ENCODE measurements around the gene PIGU. TPM values are rescaled to one million over a fixed set of nuclear protein-coding genes. Genes with fewer than 3 reads are reported as not detected.

The PIGU gene
- polyA plus RNA-seq, 1 of the 3 experiments (the other 2 are of a cell fraction) = 40.3 TPM

DNA sequence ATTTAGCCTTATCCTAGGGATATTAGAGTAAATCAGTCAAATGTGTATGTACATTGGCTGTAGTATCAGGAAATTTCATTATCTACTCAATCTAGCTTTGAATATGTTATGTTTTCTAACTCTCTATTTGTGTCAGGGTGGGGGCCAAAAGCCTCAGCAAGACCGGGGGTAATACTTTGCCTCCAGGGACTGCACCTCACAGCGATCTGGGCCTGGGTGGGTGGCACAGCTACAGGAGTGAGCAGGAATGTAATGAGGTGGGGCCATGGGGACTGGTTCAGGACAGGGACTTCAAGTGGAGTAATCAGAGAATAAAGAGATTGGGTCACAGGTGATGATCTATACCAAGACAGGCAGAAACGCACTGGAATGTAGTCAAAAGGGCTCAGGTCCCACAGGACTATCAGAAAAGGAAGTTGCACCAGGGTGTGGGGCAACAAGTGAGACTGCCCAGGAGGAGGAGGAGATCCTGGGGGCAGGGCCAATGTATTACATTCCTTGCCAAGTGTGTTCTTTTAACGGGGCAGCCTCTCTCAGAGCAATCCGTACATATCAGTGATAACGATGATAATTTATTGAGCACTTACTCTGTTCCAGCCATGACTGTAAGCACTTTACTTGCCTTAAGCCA is 54.0 kb downstream of the PIGU start:
- TF ChIP-seq, protein P1, sequence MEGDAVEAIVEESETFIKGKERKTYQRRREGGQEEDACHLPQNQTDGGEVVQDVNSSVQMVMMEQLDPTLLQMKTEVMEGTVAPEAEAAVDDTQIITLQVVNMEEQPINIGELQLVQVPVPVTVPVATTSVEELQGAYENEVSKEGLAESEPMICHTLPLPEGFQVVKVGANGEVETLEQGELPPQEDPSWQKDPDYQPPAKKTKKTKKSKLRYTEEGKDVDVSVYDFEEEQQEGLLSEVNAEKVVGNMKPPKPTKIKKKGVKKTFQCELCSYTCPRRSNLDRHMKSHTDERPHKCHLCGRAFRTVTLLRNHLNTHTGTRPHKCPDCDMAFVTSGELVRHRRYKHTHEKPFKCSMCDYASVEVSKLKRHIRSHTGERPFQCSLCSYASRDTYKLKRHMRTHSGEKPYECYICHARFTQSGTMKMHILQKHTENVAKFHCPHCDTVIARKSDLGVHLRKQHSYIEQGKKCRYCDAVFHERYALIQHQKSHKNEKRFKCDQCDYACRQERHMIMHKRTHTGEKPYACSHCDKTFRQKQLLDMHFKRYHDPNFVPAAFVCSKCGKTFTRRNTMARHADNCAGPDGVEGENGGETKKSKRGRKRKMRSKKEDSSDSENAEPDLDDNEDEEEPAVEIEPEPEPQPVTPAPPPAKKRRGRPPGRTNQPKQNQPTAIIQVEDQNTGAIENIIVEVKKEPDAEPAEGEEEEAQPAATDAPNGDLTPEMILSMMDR (IDR thresholded peaks at IDR 0.05) = no peak
- no peak for TF ChIP-seq IRF3 (IDR thresholded peaks at IDR 0.05; ENCODE audit: low read depth, low read length)
- TF ChIP-seq FOSL2 (IDR thresholded peaks at IDR 0.05; ENCODE audit: borderline replicate concordance, low read depth) = no peak
- TF ChIP-seq, protein P2, sequence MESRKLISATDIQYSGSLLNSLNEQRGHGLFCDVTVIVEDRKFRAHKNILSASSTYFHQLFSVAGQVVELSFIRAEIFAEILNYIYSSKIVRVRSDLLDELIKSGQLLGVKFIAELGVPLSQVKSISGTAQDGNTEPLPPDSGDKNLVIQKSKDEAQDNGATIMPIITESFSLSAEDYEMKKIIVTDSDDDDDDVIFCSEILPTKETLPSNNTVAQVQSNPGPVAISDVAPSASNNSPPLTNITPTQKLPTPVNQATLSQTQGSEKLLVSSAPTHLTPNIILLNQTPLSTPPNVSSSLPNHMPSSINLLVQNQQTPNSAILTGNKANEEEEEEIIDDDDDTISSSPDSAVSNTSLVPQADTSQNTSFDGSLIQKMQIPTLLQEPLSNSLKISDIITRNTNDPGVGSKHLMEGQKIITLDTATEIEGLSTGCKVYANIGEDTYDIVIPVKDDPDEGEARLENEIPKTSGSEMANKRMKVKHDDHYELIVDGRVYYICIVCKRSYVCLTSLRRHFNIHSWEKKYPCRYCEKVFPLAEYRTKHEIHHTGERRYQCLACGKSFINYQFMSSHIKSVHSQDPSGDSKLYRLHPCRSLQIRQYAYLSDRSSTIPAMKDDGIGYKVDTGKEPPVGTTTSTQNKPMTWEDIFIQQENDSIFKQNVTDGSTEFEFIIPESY (IDR thresholded peaks at IDR 0.05; ENCODE audit: borderline replicate concordance, low read depth) = no peak
- no peak for TF ChIP-seq SMC3 (IDR thresholded peaks at IDR 0.05; ENCODE audit: low read depth, low read length)
- TF ChIP-seq SIN3A (IDR thresholded peaks at IDR 0.05; ENCODE audit: borderline replicate concordance, low read depth, low read length) = no peak
- TF ChIP-seq, protein P3, sequence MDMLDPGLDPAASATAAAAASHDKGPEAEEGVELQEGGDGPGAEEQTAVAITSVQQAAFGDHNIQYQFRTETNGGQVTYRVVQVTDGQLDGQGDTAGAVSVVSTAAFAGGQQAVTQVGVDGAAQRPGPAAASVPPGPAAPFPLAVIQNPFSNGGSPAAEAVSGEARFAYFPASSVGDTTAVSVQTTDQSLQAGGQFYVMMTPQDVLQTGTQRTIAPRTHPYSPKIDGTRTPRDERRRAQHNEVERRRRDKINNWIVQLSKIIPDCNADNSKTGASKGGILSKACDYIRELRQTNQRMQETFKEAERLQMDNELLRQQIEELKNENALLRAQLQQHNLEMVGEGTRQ (IDR thresholded peaks at IDR 0.05; ENCODE audit: borderline replicate concordance, low read depth, low read length) = no peak
- TF ChIP-seq FOXJ3 (CRISPR knock-in tag; IDR thresholded peaks at IDR 0.05) = no peak
- TF ChIP-seq TCF12 (IDR thresholded peaks at IDR 0.05) = no peak
- TF ChIP-seq NRF1 (IDR thresholded peaks at IDR 0.05; ENCODE audit: low read depth, low read length) = no peak
- no peak for TF ChIP-seq REST (IDR thresholded peaks at IDR 0.05; ENCODE audit: low read depth, low read length)
- TF ChIP-seq CHD2 (IDR thresholded peaks at IDR 0.05; ENCODE audit: low read length, partially characterized antibody) = no peak
- no peak for TF ChIP-seq POLR2AphosphoS5 (IDR thresholded peaks at IDR 0.05; ENCODE audit: low read depth, low read length)
- TF ChIP-seq JUND (IDR thresholded peaks at IDR 0.05) = no peak
- TF ChIP-seq RXRA (IDR thresholded peaks at IDR 0.05; ENCODE audit: borderline replicate concordance, low read depth) = no peak
- no peak for TF ChIP-seq RCOR1 (IDR thresholded peaks at IDR 0.05; ENCODE audit: low read length)
- no peak for TF ChIP-seq RFX5 (IDR thresholded peaks at IDR 0.05; ENCODE audit: low read length)
- TF ChIP-seq, protein P4, sequence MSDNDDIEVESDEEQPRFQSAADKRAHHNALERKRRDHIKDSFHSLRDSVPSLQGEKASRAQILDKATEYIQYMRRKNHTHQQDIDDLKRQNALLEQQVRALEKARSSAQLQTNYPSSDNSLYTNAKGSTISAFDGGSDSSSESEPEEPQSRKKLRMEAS (IDR thresholded peaks at IDR 0.05; ENCODE audit: low read depth) = no peak
- no peak for TF ChIP-seq RAD21 (IDR thresholded peaks at IDR 0.05; ENCODE audit: low read length)
- H3K27me3 ChIP-seq (ENCODE audit: insufficient read depth) = no peaks in the 10 kb centered on the region
- no peak overlapping the region for H3K4me3 ChIP-seq (ENCODE audit: low read depth in 2 of 2, low read length in 1 of 2)
- H3K9me3 ChIP-seq = no peaks in the 10 kb centered on the region
- H4K20me1 ChIP-seq (ENCODE audit: insufficient read depth) = no peaks in the 10 kb centered on the region
- H3F3A ChIP-seq (replicated peaks; ENCODE audit: insufficient read depth) = peaks cover 9% of the 10 kb centered on the region
- no peaks in the 10 kb centered on the region for H3K79me2 ChIP-seq (ENCODE audit: insufficient read depth)
- H3K9me2 ChIP-seq = no peaks in the 10 kb centered on the region
- WGBS (ENCODE audit: low lambda C conversion rate) = 97% methylated on average over 6 of the region's 6 CpGs
- DNase-seq = no peak
- no peak overlapping the region for H3K9ac ChIP-seq
- H3K36me3 ChIP-seq (replicated peaks in 1 of 2; ENCODE audit: control insufficient read depth in 1 of 2, insufficient read depth in 2 of 2, low read length in 1 of 2) = peaks cover 0 to 13% of the 10 kb centered on the region in 2 experiments
- no peak overlapping the region for H3K27ac ChIP-seq (ENCODE audit: low read depth in 2 of 2, low read length in 1 of 2)
- H3K4me1 ChIP-seq (ENCODE audit: control insufficient read depth in 1 of 2, insufficient read depth in 2 of 2, low read depth in 1 of 2, low read length in 1 of 2) = no peaks in the 10 kb centered on the region
- no peak overlapping the region for H2AFZ ChIP-seq (ENCODE audit: low read depth)
- CTCF ChIA-PET = no interaction called here
- POLR2A ChIA-PET = no interaction called here
- H3K4me2 ChIP-seq = no peak overlapping the region
